Left renal cortex interstitium (tissue), 4 donors: Measurements from ENCODE around the gene CDC45. TPM values are rescaled to one million over a fixed set of nuclear protein-coding genes. Genes with fewer than 3 reads are reported as not detected.
A peak's percentile ranks its signal among the peaks of the same experiment; 100 is the strongest.
"Not testable (repeated sequence)": the region's sequence is repeated elsewhere in the genome, so short reads cannot be mapped to it uniquely, and the experiment has no call there.

Source experiments
- DNase-seq, 4 donors: peaks; one replicate each; pipeline ENCODE4 v3.0.0-alpha.2; 2013; ENCODE audit warnings: low read depth in 4 of 4, low spot score in 2 of 4, missing footprints in 1 of 4
- polyA plus RNA-seq, 4 donors: library from polyadenylated mRNA; unstranded; fragments of 120-200 nt; gene quantifications; one replicate each; pipeline ENCODE4 v1.2.1, GENCODE V29; 2013; ENCODE audit not compliant: insufficient read length in 4 of 4

The CDC45 gene
- polyA plus RNA-seq = 10 to 100 TPM; 17.3 to 21.3 (median 19.7) TPM

DNA sequence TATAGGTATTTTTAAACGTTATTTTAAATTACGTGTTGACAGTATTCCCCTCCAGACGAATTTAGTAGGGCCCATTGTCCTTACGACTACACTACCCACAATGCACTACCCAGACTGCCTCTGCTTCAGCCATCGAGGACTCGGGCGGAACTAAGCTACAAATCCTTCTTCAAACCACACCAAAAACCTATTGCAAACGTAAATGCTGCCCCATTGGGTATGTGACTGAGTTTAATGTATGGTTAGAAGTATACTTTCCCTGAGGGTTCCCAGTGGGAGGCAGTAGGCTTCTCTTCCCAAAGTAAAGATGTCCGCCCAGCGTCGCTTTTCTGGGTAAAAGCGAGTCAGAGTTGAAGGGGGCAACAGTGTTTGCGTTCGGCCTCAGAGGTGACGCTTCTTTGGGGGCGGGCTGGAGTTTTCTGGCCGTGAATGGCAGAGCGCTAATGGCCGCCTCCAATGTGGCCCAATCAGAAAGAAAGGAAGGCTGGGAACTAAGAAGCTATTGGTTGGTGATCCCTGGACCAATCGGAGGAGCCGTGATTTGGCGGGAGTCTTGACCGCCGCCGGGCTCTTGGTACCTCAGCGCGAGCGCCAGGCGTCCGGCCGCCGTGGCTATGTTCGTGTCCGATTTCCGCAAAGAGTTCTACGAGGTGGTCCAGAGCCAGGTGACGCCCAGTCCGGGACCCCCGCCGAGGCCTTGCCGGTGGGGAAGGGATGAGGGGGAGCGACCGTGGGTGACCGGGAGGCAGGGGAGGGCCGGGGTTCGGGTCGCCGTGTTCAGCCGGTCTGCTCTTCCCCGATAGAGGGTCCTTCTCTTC, at the start of gene CDC45:
CDC45 (plus strand) TSS at position 566 of the 818 bp plus-strand sequence; CDS start at position 615, 49 bp downstream.
- DNase-seq = peak; percentile 95 to 100 (median 96)

- no peak for DNase-seq
These were observed 49.5 kb upstream of the CDC45 start for GRCh38 chr22:19429950-19430889.

DNA sequence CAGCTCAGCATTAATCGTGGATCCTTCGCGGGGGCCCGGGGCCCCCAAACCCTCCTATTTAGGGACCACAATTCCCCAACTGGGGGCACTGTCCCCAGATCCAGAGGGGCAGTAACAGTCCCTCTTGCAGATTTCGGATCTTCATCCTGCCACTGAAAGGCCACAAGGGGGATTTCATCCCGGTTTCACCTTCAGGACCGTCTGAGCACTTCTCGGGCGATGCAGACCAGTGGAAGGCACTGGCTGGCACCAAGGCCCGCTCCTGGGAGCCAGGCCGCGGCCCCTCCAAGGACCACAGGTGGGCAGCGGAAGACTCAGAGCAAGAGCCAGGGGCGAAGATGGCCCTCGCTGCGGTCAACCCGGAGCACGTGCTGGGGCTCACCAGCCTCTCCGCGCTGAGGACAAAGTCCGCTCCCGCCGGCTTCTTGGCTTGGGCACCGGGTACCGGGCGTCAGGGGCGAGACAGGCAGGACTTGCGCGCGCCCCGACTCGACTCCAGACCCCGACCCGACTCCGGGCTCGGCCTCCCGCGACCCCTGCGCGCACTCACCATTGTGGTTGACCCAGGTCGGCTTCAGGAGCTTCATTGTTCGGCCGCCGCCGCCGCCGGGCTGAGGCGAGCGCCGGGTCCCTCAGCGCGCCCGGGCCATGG, 48.7 kb upstream of the CDC45 start:
- DNase-seq = no peak

- DNase-seq = peak in 3 of 4 donors; percentile 56 to 69 (median 63)
These were observed 48.0 kb upstream of the CDC45 start, which contains the start of gene HIRA for GRCh38 chr22:19431649-19432132. TSS of gene HIRA (minus strand) at chr22:19431733. CDS start at chr22:19431476, 257 bp downstream.

- DNase-seq = peak; percentile 68 to 86 (median 79)
These were observed 47.4 kb upstream of the CDC45 start, which contains the start of gene MRPL40 for GRCh38 chr22:19432133-19432851. TSS of gene MRPL40 (plus strand) at chr22:19432545. CDS start at chr22:19432555, 10 bp downstream.

DNA sequence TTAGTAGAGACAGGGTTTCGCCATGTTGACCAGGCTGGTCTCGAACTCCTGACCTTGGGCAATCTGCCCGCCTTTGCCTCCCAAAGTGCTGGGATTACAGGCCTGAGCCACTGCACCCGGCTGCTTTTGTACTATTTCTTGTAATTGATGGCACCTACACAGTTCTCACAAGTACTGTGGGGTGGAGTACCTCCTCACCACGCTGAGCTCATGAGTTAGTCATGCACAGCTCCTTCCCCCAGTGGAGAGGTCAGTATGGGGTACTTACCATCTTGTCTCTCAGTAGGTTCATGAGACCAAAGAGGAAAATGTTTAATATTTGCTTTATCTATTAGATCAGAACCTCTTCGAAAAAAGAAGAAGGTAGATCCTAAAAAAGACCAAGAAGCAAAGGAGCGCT, 45.3 kb upstream of the CDC45 start:
- no peak for DNase-seq

- DNase-seq = no peak
These were observed 44.7 kb upstream of the CDC45 start for GRCh38 chr22:19434829-19435580.

DNA sequence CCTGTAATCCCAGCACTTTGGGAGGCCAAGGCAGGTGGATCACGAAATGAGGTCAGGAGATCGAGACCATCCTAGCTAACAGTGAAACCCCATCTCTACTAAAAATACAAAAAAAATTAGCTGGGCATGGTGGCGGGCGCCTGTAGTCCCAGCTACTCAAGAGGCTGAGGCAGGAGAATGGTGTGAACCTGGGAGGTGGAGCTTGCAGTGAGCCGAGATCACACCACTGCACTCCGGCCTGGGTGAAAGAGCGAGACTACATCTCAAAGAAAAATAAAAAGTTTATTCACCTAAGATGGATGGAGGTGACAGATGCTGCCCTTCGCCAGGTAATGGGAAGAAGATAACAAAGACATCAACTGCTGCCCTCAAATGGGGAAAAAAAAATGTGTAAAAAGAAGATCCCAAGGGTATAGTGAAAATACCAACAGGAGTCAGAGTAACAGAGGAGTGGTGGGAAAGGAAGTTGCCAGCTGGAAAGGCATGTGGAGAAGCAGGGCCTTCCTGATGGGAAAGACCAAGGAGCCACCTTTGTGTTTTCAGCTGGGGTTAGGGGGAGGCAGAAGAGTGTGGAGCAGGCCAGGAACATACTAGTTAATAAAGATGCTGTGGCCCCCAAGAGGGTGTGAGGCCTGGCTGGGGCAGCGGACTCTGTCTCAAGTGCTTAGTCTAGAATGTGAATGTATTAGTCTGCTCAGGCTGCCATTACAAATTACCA, 43.1 kb upstream of the CDC45 start:
- not testable (repeated sequence) for DNase-seq

GRCh38 chr22:19438298-19438697, 41.4 kb upstream of the CDC45 start:
- no peak for DNase-seq

DNA sequence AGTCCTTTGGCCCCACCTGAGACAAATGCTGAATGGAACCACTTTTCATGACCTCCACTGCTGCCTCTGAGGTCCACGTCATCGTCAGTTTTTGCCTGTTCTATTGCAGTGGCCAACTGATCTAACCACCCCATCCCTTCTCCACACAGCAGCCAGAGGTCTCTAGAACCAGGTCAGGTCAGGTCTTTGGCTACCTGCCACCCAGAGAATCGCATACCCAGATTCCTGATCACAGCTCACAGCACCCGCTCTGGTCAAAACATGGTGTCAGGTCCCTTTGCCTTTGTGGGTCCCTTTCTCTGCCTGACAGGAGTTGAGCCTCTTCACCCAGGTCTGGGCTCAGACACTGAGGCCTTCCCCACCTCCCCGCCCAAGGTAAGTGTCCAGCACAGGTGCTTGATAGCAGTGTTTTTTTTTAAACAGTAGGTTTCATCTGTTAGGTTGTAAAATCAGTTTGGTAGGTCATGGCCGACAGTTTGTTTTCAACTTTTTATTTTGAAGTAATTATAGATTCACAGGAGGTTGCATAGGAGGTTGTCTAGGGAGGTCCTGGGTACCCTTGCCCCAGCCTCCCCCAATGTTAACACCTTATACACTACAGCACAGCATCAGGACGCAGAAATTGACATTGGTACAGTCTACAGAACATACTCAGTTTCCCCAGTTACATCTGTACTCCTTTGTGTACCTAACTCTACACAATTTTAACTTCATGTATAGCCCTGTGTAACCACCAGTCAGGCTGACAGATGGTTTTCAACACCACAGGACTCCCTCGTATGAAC, 39.1 kb upstream of the CDC45 start:
- no peak for DNase-seq

DNA sequence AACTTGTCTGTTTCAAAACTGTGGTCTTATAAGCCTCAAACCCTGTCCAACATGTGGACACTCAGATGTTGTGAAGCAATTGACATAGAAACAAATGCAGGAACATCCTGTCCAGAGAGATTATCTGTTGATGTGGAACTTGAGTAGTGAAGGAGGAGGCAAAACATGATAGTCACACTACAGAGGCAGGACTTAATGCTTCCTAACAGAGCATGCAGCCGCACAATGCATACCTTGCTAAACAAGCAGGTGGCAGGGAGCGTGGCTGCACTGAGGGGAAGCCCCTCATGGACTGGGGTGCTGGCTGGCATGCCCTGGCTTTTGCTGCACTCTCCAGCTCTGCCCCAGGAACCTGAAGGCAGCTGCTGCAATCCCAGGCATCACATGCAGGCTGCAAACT, 37.6 kb upstream of the CDC45 start:
- DNase-seq = no peak

DNA sequence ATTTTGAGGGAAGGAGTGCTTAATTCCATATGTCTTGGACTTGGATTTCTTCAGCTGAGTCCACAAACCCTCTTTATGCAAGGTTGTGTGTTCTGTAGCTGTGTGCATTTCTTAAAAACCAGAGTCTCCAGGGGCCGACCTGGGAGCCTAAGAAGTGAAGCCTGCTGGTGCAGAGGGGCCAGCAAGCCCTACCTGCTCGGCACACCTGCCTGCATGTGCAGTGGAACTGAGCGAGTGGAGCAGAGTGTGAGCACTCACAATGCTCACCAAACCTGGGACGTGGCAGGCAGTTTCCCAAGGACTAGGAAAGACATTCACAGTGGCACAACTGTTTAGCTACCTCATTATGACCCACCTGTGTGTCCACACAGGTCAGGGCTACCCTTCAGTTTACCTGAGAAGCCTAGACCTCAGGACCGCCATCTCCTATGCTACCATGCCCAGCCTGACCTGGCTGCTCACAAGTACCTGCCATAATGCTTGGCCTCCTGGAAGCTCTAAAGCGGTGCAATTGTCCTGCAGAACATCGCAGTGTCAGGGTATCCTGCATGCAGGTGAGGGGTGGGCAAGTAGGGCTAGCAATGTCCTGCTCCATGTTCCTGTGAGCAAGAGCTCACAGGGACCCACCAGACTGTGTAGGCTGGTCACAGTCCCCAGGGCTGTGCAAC, 36.0 kb upstream of the CDC45 start:
- no peak for DNase-seq

GRCh38 chr22:19445279-19445982, 34.3 kb upstream of the CDC45 start:
- not testable (repeated sequence) for DNase-seq

DNA sequence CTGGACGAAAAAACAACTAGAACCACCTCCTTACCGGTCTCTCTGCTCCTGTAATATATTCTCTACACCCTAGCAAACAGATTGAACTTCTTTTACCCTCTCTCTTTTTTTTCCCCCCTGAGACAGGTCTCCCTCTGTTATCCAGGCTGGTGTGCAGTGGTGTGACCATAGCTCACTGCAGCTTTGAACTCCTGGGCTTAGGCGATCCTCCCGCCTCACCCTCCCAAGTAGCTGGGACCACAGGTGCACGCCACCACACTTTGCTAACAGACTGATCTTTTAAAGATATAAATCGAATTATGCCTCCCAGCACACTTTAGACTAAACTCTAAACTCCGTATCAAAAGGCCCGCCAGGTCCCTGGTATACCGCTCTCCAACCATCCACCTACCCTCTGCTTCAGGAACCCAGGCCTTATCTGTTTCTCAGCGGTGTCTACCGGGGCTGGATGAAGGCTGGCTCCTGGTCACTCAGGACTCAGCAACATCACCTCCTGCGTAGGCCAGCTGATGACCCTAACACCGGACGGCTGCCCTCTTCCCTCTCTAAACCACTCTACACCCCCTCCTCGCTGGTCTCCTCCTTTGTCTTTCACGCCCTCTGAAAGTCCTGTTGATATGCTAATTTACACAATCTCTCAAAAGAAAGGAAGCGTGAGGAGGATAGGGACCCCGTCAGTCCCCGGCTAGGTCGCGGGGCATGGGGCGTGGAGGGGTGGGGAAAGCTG, 33.0 kb upstream of the CDC45 start:
- no peak for DNase-seq

DNA sequence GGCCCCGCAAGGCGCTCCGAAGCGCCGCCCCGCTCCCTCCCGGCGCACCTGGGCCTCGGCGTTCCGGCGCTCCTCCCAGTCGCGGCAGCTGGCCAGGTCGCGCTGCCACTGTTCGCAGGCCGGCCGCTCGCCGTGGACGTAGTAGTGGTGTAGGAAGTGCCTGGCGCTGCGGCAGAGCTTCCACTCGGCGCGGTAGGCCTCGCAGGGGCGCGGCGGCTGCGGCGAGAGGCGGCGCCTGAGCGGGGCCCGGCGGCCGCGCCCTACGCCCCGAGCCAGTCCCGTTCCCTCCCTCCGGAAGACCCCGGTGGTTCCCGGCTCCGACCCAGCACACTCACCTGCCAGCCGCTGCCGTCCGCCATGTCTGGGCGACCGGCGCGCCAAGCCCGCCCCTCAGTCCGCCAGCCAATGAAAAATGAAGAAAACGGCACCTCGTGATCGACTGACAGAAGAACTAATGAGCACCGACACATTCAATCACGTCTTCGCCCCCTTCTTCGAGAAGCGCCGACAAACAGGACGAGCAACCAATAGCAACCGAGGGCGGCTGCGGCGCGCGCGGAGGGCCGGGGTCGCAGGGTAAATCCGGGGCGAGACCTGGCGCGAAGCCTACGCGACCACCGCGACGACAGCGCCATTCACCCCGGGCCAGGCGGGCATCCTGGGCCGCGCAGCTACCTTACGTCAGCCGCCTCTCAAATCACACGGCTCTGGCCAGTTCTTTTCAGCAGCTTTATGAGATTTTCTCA, 32.2 kb upstream of the CDC45 start, which contains the start of gene C22orf39:
C22orf39 (minus strand) TSS at position 382 of the 746 bp plus-strand sequence; CDS start at position 359, 23 bp downstream.
- DNase-seq = peak; percentile 62 to 85 (median 78)
